Superior temporal gyrus (tissue), 1 donor: ENCODE results near the gene PI16.
"Not testable (repeated sequence)": the region's sequence is repeated elsewhere in the genome, so short reads cannot be mapped to it uniquely, and the experiment has no call there.

Source experiments
- DNase-seq: peaks from one replicate; pipeline ENCODE4 v3.0.0-alpha.2; 2016; ENCODE audit errors: extremely low spot score

The PI16 gene

GRCh38 chr6:36929152-36929551 lies 25.4 kb upstream of the PI16 start:
- no peak for DNase-seq

- no peak for DNase-seq
Observed at GRCh38 chr6:36929607-36930006, 24.9 kb upstream of the PI16 start.

GRCh38 chr6:36930483-36930882 lies 24.1 kb upstream of the PI16 start:
- DNase-seq = no peak

- DNase-seq = no peak
Observed at GRCh38 chr6:36933102-36933501, 21.4 kb upstream of the PI16 start.

- DNase-seq = no peak
Observed at GRCh38 chr6:36933519-36933918, 21.0 kb upstream of the PI16 start.

- no peak for DNase-seq
Observed at GRCh38 chr6:36934901-36935300, 19.6 kb upstream of the PI16 start.

- DNase-seq = no peak
Observed at GRCh38 chr6:36936824-36937223, 17.7 kb upstream of the PI16 start.

GRCh38 chr6:36937896-36938295 lies 16.6 kb upstream of the PI16 start:
- DNase-seq = no peak

GRCh38 chr6:36938536-36938935 lies 16.0 kb upstream of the PI16 start:
- no peak for DNase-seq

- DNase-seq = not testable (repeated sequence)
Observed at GRCh38 chr6:36939005-36939404, 15.5 kb upstream of the PI16 start.

- no peak for DNase-seq
Observed at GRCh38 chr6:36940027-36940426, 14.5 kb upstream of the PI16 start.

GRCh38 chr6:36941561-36941960 lies 13.0 kb upstream of the PI16 start:
- not testable (repeated sequence) for DNase-seq

- DNase-seq = not testable (repeated sequence)
Observed at GRCh38 chr6:36942329-36942728, 12.2 kb upstream of the PI16 start.

GRCh38 chr6:36944650-36945049 lies 9.9 kb upstream of the PI16 start:
- DNase-seq = no peak

GRCh38 chr6:36945301-36945700 lies 9.2 kb upstream of the PI16 start:
- DNase-seq = no peak

- DNase-seq = no peak
Observed at GRCh38 chr6:36946526-36946925, 8.0 kb upstream of the PI16 start.

GRCh38 chr6:36947570-36948351 lies 6.8 kb upstream of the PI16 start:
- peak; percentile 94 for DNase-seq

- DNase-seq = not testable (repeated sequence)
Observed at GRCh38 chr6:36949076-36949475, 5.5 kb upstream of the PI16 start.

GRCh38 chr6:36949636-36950035 lies 4.9 kb upstream of the PI16 start:
- DNase-seq = no peak

GRCh38 chr6:36953931-36954261 lies 642 bp upstream of the PI16 start:
- DNase-seq = no peak

GRCh38 chr6:36955136-36955535 lies 598 bp downstream of the PI16 start:
- no peak for DNase-seq

- DNase-seq = no peak
Observed at GRCh38 chr6:36955671-36956445, 1.3 kb downstream of the PI16 start.

- DNase-seq = no peak
Observed at GRCh38 chr6:36956446-36956820, 1.9 kb downstream of the PI16 start.
